IMR-90 (cell line): ENCODE data around the gene MAPK10. TPM values are rescaled to one million over a fixed set of nuclear protein-coding genes. Genes with fewer than 3 reads are reported as not detected.
"Not testable (repeated sequence)": the region's sequence is repeated elsewhere in the genome, so short reads cannot be mapped to it uniquely, and the experiment has no call there.

Source experiments
- ATAC-seq: fragments of 200-7000 bp; cut with Tn5 transposase; 2 replicates; pipeline ENCODE4 v1.9.1; 2020; ENCODE audit warnings: low read depth, mild to moderate bottlenecking, moderate library complexity
- BruUV-seq: library from RNA; stranded (reverse); fragments of 400-500 nt; replicated peaks from 2 replicates; lab custom pipeline; 2021; lab: Mats Ljungman, UMichigan
- CTCF ChIA-PET: fragments of 300-600 bp; formaldehyde crosslinking; extraction: SDS; loops from one replicate; lab custom pipeline; 2021; ENCODE audit warnings: antibody characterized with exemption; lab: Yijun Ruan, JAX
- POLR2A ChIA-PET: fragments of 300-600 bp; sonication (Branson Sonifier 250); formaldehyde crosslinking; loops from one replicate; lab custom pipeline; 2022; ENCODE audit warnings: antibody characterized with exemption; ENCODE audit not compliant: unreplicated experiment; lab: Charles Lee
- DNase-seq: peaks from one replicate; pipeline ENCODE4 v3.0.0; 2013
- H2AFZ ChIP-seq: replicated peaks from 2 replicates; pipeline ENCODE3; 2013; ENCODE audit warnings: low read length, mild to moderate bottlenecking; ENCODE audit not compliant: poor library complexity
- H2AK5ac ChIP-seq: 2 replicates; pipeline ENCODE4 v1.6.1; 2013; ENCODE audit warnings: low read depth, low read length, inconsistent platforms
- H2AK9ac ChIP-seq: replicated peaks from 2 replicates; pipeline ENCODE3; 2013; ENCODE audit warnings: mild to moderate bottlenecking, low read depth, low read length, moderate library complexity; ENCODE audit not compliant: poor library complexity
- H2BK120ac ChIP-seq: 2 replicates; pipeline ENCODE4 v1.6.1; 2013; ENCODE audit warnings: low read depth, low read length, inconsistent platforms
- H2BK15ac ChIP-seq: 3 replicates; pipeline ENCODE4 v1.6.1; 2013; ENCODE audit warnings: low read depth, low read length, inconsistent platforms
- H2BK20ac ChIP-seq: 2 replicates; pipeline ENCODE4 v1.6.1; 2013; ENCODE audit warnings: low read depth, mild to moderate bottlenecking, inconsistent platforms, low read length, moderate library complexity
- H2BK5ac ChIP-seq: 2 replicates; pipeline ENCODE4 v1.6.1; 2013; ENCODE audit warnings: mild to moderate bottlenecking, low read depth, low read length, inconsistent platforms; ENCODE audit not compliant: poor library complexity, severe bottlenecking
- H3K14ac ChIP-seq: replicated peaks from 2 replicates; pipeline ENCODE4 v1.6.1; 2013; ENCODE audit warnings: low read depth, low read length, inconsistent platforms
- H3K18ac ChIP-seq: 2 replicates; pipeline ENCODE4 v1.6.1; 2013; ENCODE audit warnings: low read depth, low read length, control low read depth
- H3K23ac ChIP-seq: 2 replicates; pipeline ENCODE4 v1.6.1; 2013; ENCODE audit warnings: low read depth, low read length, inconsistent platforms
- H3K27ac ChIP-seq: 2 replicates; pipeline ENCODE4 v1.5.1; 2013; ENCODE audit warnings: mild to moderate bottlenecking, control low read depth, low read length; ENCODE audit not compliant: insufficient read depth
- H3K27me3 ChIP-seq: 2 replicates; pipeline ENCODE4 v1.6.1; 2013; ENCODE audit warnings: low read length; ENCODE audit not compliant: control insufficient read depth, insufficient read depth
- H3K36me3 ChIP-seq: 2 replicates; pipeline ENCODE4 v1.6.1; 2013; ENCODE audit warnings: low read length, mixed read lengths; ENCODE audit not compliant: control insufficient read depth, insufficient read depth
- H3K4ac ChIP-seq: 2 replicates; pipeline ENCODE4 v1.6.1; 2013; ENCODE audit warnings: low read depth, low read length, inconsistent platforms
- H3K4me1 ChIP-seq: 2 replicates; pipeline ENCODE4 v1.6.1; 2013; ENCODE audit warnings: low read length, mixed read lengths; ENCODE audit not compliant: control insufficient read depth, insufficient read depth
- H3K4me2 ChIP-seq: 2 replicates; pipeline ENCODE4 v1.6.1; 2013; ENCODE audit warnings: low read depth, mild to moderate bottlenecking, control low read depth, low read length, moderate library complexity
- H3K4me3 ChIP-seq: 2 replicates; pipeline ENCODE4 v1.5.1; 2013; ENCODE audit warnings: low read depth, mild to moderate bottlenecking, control low read depth, low read length, moderate library complexity; ENCODE audit not compliant: insufficient read depth
- H3K56ac ChIP-seq: 2 replicates; pipeline ENCODE4 v1.6.1; 2013; ENCODE audit warnings: low read length, inconsistent platforms; ENCODE audit not compliant: insufficient read depth; ENCODE audit errors: extremely low read depth
- H3K79me1 ChIP-seq, 2 experiments: 2 replicates each; pipeline ENCODE4 v1.6.1; 2013; ENCODE audit warnings: low read length in 2 of 2, inconsistent platforms in 1 of 2, low read depth in 1 of 2
- H3K9ac ChIP-seq: 2 replicates; pipeline ENCODE4 v1.6.1; 2013; ENCODE audit warnings: low read depth, low read length, control low read depth
- H3K9me1 ChIP-seq: 2 replicates; pipeline ENCODE4 v1.6.1; 2013; ENCODE audit warnings: low read length, inconsistent platforms; ENCODE audit not compliant: insufficient read depth
- H3K9me3 ChIP-seq: 2 replicates; pipeline ENCODE4 v1.6.1; 2013; ENCODE audit warnings: low read length; ENCODE audit not compliant: control insufficient read depth, insufficient read depth
- H4K20me1 ChIP-seq: 2 replicates; pipeline ENCODE4 v1.6.1; 2013; ENCODE audit warnings: low read length, inconsistent platforms; ENCODE audit not compliant: insufficient read depth
- H4K5ac ChIP-seq: 2 replicates; pipeline ENCODE4 v1.6.1; 2013; ENCODE audit warnings: mild to moderate bottlenecking, low read depth, low read length, control low read depth
- H4K8ac ChIP-seq, 2 experiments: 2 replicates each; pipeline ENCODE4 v1.6.1; 2013; ENCODE audit warnings: low read depth in 2 of 2, low read length in 2 of 2, control low read depth in 1 of 2, inconsistent platforms in 1 of 2
- H4K91ac ChIP-seq: 2 replicates; pipeline ENCODE4 v1.6.1; 2013; ENCODE audit warnings: low read depth, low read length, inconsistent platforms; ENCODE audit not compliant: insufficient read depth
- WGBS, 2 experiments: methylation state at CpG; one replicate each; pipeline versions ENCODE4 v1.1.5 to v1.1.7; 2013; ENCODE audit warnings: missing lambda C conversion rate in 2 of 2; ENCODE audit not compliant: insufficient read length in 1 of 2; ENCODE audit errors: extremely low coverage in 2 of 2; 5-methylcytosine and 5-hydroxymethylcytosine counted together
- dilution Hi-C: fragments of 300-500 bp; cut with HindIII; formaldehyde crosslinking; loops from one replicate; pipeline ENCODE4 v1.14.3; 2018; ENCODE audit warnings: low sequenced_read_pairs; ENCODE audit not compliant: unreplicated experiment
- in situ Hi-C: fragments of 300-500 bp; cut with MboI; formaldehyde crosslinking; loops from 3 replicates; pipeline ENCODE4 v1.14.3; 2019; ENCODE audit warnings: low sequenced_read_pairs, inconsistent platforms, mixed read lengths
- intact Hi-C: fragments of 100-400 bp; cut with micrococcal nuclease; formaldehyde crosslinking; loops from 2 replicates; pipeline ENCODE4 v1.10.0; 2022
- polyA plus RNA-seq, 3 experiments: library from polyadenylated mRNA; depleted of rRNA; stranded (reverse); fragments of >200 nt; gene quantifications; 2 replicates each; pipeline ENCODE4 v1.2.3, GENCODE V29; 2012; ENCODE audit warnings: low replicate concordance in 1 of 3
- total RNA-seq: library from RNA; depleted of rRNA; stranded (reverse); fragments of >200 nt; gene quantifications from 2 replicates; pipeline ENCODE4 v1.2.3, GENCODE V29; 2012

The MAPK10 gene
- total and polyA plus RNA-seq, 2 of the 4 experiments (the other 2 are of a cell fraction), result 2.8 to 6.5 TPM

DNA sequence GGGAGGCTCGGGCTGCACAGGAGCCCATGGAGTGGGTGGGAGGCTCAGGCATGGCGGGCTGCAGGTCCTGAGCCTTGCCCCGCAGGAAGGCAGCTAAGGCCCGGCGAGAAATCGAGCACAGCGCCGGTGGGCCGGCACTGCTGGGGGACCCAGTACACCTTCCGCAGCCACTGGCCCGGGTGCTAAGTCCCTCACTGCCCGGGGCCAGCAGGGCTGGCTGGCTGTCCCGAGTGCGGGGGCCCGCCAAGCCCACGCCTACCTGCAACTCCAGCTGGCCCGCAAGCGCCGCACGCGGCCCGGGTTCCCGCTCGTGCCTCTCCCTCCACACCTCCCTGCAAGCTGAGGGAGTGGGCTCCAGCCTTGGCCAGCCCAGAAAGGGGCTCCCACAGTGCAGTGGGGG is 338.2 kb downstream of the MAPK10 start:
- H3K79me1 ChIP-seq, BruUV-seq, H3K18ac ChIP-seq, H3K9ac ChIP-seq, H3K9me3 ChIP-seq, H4K91ac ChIP-seq, ATAC-seq, H3K36me3 ChIP-seq, H3K27me3 ChIP-seq, dilution Hi-C loops, H3K4me3 ChIP-seq, H2BK20ac ChIP-seq, CTCF ChIA-PET, H3K14ac ChIP-seq, H3K4me1 ChIP-seq, H2BK15ac ChIP-seq, DNase-seq, H4K20me1 ChIP-seq, POLR2A ChIA-PET, H3K23ac ChIP-seq, H2AK5ac ChIP-seq, H2BK120ac ChIP-seq, H3K4ac ChIP-seq, H3K56ac ChIP-seq, H3K9me1 ChIP-seq, H2AFZ ChIP-seq, H2BK5ac ChIP-seq, H3K27ac ChIP-seq, H2AK9ac ChIP-seq, H3K4me2 ChIP-seq, intact Hi-C loops, H4K5ac ChIP-seq, H4K8ac ChIP-seq, in situ Hi-C loops: not testable (repeated sequence)
- WGBS, 2 experiments, result no CpG with 5 or more reads among the region's 24 CpGs
